ENCODE data around the gene DAZAP1.
"Not testable (repeated sequence)": the region's sequence is repeated elsewhere in the genome, so short reads cannot be mapped to it uniquely, and the experiment has no call there.

DAZAP1 gene

DNA sequence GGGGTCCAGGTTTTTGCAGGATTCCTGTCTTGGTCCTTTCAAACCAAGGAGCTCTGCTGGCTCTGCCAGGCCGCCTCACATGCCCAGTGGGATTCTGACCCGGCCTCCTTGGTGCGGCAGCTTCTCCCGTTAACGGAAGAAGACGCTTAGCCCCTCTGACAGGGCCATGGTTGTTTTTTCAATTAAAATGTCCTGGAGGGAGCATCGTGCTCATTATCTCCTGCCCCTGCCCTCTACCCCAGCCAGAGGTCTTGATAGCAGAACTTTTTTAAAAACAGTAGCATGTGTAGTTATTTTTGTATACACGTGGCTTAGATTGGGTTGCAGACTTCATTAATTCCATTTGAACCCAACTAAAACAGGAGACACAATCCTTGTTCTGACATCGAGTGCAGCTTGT is 19.4 kb downstream of the DAZAP1 start:
- DNase-seq = no peak

DNA sequence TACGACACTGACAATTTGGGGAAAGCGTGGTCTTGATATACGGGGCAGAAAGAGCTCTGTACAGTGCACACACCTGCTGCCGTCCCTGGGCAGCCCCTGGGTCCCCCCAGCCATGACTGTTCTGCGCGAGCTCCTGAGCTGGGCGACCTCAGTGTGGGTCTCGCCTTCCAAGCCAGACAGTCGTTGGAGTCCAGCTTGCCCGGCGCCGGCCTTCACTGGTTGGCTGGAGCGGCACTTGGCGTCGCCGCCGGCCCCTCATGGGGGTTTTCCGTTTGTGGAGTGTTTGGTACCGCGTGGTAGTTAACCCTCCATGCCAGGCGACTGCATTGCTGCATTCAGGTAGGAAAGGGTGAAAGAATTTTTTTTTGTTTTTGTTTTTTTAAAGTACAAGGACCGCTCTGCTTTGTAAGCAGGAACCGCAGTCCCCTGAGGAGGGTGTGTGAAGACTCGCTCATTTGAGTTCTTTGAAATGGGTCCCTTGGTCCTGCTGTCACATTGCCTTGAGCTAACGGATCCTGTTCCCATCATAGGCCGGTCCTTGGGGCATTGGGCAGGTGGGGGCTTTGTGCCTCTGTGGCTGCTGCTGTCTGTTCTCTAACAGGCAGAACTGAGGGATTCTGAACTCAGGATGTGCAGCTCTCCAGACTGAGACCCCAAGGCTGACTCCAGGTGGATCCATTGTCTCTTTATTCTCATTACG is 20.0 kb downstream of the DAZAP1 start:
- DNase-seq = no peak

DNA sequence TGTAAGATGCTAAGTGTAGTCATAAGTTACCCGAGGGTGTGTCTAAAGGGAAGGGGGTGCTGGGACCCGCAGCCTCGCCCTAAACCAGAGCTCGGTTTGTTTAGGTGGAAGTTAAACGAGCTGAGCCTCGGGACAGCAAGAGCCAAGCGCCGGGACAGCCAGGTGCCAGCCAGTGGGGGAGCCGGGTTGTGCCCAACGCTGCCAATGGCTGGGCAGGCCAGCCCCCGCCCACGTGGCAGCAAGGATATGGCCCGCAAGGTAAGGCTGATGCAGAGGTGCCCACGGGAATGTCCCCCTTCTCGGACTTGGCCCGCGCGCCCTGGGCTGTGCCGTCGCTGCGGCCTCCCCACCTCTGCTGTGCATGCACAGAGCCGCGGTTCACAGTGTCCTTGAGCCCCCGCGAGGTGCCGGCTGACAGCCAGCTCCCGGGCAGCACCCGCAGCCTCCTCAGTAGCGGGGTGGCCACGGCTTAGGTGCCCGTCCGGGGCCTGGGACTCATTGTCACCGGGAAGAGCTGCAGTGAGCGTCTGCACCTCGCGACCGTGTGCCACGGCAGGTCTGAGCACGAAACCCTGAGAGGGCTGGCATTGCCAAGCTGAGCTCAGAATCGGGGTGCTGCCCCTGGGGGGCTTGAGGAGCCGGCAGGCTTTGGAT is 21.5 kb downstream of the DAZAP1 start:
- DNase-seq = no peak

DNA sequence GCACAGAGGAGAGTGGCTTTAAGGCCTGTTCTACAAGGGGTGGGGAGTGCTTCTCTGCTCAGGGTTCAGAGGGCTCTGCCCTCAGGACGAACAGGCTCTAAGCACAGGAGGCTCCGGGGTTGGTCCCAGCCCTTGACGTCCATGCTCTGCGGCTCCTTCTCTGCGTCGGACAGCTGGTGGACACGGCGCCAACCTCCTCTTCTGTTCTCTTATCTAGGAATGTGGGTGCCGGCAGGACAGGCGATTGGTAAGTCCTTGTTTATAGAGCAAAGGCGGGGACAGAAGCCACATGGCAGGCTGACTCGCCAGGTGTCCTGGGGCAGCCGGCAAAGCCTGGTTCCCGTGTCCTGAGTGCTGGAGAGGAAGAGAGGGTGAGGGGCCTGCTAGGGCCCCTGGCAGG is 22.4 kb downstream of the DAZAP1 start:
- DNase-seq = no peak

DNA sequence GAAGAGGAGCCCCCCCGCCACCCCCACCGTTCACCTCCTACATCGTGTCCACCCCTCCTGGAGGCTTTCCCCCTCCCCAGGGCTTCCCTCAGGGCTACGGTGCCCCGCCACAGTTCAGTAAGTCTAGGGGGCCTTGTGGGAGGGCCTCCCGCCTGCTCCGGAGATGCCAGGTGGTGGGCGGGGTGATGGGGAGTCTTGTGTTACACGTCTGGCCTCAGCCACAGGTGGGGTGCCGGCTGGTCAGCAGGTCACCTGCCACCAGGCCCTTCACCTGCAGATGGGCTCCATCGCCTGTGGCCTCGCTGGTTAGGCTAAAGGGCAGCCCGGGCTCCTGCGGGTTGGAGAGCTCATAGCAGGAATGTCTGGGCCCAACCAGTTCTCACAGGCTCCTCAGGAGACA is 22.9 kb downstream of the DAZAP1 start:
- no peak for DNase-seq

DNA sequence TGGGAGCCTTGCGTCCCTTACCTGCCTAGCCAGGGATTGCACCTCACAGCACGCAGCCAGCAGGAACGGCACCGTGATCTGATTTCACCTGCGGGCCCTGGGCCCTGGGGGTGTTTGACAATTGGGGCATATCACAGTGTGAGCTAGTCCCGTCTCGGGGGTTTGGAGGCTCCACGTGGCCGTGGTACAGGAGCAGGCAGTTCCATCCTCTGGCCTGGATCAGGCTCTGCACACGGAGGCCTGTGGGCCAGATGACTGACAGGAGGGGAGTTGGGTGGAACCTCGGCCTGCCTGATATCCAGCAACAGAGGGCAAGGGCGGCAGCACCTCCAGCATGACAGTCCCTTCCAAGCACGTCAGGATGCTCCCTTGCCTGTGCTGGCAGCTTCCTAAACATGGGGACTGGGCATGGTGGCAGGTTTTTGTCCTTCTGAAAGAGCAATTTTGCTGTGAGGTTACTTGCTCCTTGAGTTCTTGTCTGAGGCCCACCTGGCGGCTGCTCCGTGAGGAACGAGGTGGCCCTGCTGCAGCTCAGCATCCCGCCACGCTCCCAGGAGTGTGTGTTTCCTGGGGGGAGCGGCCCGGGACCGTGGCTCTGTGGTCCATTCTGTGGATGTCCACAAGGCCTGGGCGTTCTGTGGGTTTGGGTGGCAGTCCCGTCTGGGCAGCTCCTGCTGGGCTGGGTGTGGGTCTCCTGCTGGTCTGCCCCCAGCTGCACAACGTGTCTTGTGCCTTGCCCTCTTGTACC is 24.5 kb downstream of the DAZAP1 start:
- DNase-seq = no peak

DNA sequence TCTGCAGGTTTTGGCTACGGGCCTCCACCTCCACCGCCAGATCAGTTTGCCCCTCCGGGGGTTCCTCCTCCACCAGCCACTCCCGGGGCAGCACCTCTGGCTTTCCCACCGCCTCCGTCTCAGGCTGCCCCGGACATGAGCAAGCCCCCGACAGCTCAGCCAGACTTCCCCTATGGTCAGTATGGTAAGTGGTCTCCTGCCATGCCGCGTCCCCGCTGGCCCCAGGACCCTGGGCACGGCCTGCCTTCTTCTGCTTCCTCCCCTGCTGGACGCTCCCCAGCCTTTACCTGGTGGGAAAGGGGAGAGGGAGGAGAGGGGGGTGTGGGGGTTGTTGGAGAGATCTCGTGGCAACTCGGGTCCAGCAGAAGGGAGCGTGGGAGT is 25.1 kb downstream of the DAZAP1 start:
- no peak for DNase-seq

DNA sequence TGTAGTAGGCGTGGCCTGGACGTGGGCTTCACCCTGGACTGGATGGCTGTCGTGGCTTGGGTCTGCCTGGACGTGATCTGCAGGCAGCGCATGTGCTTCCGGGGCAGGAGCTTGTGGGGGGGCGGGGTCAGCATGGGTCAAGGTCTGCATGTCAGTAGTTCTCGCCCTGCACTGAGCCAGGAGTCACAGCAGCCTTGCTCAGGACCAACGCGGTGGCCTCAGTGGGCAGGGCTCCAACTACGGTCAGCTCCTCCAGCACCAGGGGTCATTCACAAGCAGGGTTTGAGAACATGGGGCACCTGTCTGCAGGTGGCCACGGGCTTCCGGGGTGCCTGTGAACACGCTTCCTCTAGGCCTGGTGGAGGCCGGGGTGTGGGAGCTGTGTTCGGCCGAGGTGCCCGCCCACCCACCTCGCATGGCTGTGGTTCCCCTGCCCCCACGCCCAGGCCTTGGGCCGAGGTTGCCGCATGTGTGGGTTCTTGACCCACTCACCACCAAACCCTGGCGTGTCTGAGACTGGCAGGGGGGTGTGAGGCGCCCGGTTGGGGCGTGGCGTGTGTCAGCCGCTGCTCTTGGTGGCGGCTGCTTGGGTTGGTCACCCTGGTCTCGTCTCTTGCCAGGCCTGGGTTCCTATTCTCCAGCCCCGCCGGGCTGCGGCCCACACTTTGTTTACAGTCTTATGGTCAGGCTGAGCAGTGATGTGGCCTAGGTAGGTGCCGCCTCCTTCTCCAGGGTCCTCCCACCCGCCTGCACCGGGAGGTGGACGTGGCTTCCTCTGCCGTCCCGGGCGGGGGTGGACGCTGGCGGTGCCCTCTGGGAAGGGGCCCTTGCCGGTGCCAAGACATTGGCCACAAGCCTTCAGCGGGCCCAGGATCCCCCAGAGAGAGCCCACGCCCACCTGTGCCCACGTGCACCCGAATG is 26.0 kb downstream of the DAZAP1 start:
- no peak for DNase-seq

DNA sequence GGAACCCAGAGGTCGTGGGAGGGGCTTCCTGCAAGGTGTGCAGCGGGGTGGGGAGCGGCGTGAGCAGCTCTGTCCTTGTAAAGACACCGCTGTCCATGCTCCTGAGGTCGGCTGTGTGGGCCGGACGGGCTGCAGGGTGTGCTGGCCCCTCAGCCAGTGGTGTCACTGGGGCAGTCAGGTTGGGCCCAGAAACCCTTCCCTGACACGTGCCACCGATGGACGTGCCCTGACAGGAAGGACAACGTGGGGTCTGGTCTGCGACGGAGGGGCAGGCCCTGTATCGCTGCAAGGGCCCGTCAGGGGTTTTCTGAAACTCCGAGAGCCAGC is 26.6 kb downstream of the DAZAP1 start:
- no peak for DNase-seq

DNA sequence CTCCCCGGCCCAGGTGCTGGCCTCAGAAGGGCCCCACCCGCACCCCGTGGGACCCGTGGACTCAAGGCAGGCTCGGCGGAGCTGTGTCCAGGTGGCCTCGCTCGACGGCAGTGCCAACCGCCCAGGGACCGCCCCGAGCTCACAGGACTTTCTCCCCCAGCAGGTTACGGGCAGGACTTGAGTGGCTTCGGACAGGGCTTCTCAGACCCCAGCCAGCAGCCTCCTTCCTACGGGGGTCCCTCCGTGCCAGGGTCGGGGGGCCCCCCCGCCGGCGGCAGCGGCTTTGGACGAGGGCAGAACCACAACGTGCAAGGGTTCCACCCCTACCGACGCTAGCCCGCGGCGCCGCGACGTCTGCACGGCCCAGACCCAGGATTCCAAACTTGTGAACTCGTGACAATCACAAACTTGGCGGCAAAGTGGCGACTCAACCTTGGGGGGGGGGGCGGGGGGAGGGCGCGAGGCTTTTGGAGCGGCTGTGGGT is 27.2 kb downstream of the DAZAP1 start:
- DNase-seq = no peak

DNA sequence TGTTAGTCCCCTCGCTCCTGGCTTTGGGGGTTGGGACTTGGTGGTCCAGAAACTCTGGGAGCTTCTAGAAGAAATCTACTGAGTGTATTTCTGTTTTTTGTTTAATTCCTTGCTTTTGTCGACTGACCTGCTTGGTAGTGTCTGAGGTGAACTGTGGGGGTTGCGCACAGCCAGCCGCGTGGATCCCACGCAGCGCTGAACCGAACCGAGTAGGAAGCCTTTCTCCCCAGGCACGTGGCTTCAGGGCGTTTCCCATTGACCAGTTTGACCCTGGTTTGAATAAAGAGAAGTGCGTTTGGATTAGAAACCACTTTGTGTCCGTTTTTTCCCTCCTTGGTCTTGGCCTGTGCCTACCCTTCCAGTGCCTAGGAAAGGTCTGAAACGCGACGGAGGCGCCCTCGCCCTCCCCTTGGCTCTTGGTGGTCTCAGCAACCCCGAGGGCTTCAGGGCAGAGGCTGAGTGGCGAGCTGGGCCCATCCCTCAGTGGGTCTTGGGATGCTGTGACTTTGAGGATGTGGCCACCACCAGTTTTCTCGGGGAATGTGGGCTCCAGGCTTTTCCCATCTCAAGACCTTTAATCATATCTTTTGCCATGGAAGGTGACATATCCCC is 28.1 kb downstream of the DAZAP1 start:
- DNase-seq = no peak

DNA sequence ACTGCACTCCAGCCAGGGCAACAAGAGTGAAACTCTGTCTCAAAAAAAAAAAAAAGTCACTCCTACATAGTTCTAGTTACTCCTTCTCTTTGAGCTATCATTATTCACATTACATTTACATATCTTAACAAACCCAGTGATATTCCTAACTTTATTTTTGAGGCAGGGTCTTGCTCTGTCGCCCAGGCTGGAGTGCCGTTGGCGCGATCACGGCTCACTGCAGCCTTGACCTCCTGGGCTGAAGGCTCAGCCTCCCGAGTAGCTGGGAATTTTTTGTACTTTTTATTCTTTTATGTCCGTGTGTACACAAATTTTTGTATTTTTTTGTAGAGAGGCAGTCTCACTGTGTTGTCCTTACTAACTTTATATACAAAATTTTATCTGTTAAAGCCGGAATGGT is 30.2 kb downstream of the DAZAP1 start:
- DNase-seq = no peak

DNA sequence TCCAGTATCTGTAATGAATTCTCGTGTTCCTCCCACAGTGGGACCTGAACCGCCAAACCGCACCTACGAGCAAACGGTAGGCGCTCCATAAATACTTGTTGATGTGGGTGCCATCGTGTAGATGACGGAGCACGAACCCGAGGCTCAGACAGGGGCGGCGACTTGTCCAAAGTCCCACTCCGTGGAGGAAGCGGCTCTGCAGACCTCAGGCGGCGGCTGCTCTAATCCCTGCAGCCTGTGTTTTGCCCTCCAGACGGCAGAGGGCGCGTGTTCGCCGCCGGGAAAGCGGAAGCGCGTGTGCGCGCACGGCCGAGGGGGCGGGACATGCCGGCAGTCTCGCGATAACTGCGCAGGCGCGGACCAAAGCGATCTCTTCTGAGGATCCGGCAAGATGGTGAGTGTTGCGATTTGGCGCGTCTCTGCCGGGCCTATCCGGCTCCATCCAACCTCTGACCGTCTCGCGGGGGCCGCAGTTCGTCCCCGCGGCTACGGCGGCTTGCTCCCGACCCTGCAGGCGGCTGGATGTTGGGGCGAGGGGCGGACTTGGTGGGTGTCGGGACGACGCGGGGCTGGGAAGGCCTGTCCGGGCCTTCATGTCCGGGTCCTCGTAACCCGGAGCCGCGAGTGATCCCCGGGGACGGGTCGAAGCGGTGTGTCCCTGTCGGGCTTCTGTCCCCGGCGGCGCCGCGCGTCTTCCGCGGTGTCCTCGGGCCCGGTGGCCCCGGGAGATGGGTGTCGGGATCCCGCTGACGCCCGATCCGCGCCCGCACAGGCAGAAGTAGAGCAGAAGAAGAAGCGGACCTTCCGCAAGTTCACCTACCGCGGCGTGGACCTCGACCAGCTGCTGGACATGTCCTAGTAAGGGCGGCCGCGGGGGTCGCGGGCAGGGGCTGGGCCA is 30.9 kb downstream of the DAZAP1 start, which contains the start of gene RPS15:
Gene RPS15, plus strand, starts transcription at position 362 of the 898 bp plus-strand sequence. Its CDS starts 30 bp downstream, at position 392.
- peak; percentile 97 for DNase-seq

DNA sequence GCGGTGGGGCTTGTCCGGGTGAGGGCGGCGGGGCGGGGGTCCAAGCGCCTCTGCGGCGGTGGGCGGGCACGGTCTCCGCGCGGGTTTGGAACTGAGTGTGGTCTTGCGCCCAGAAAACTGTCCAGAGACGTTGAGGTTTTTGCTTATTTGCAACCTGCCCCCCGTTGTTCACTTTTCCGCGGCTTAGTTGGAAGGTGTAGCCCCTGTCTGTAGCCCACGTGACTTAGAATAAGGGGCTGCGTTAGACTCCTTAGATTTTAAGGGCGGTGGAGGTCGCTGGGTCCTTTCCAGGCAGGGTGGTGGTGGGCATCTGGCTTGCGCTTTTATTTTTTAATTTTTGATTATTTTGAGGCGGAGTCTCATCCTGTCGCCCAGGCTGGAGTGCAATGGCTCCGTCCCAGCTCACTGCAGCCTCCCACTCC is 31.6 kb downstream of the DAZAP1 start:
- no peak for DNase-seq

DNA sequence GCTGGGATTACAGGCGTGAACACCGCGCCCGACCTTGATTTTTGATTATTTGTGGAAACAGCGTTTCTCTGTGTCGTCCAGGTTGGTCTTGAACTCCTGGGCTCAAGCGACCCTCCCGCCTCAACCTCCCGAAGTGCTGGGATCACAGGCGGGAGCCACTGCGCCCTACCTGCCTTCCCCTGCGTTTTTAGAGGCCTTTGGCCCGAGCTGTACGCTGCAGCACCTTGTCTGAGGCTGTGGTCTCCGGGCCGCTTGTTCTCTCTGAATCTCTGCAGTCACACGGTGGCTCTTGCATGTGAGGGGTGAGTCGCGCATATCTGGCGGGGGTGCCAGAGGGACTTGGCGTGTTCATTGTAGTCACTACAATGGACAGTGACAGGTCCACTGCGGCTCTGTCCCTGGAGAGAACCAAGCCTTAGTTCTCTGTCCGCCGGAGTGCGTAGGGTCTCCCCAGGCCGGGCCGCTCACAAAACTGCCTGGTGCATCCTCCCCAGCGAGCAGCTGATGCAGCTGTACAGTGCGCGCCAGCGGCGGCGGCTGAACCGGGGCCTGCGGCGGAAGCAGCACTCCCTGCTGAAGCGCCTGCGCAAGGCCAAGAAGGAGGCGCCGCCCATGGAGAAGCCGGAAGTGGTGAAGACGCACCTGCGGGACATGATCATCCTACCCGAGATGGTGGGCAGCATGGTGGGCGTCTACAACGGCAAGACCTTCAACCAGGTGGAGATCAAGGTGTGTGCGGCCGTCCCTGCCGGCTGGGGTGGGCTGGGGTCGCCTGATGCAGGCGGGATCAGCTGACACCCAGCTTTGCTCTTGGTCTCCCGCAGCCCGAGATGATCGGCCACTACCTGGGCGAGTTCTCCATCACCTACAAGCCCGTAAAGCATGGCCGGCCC is 32.4 kb downstream of the DAZAP1 start:
- not testable (repeated sequence) for DNase-seq

DNA sequence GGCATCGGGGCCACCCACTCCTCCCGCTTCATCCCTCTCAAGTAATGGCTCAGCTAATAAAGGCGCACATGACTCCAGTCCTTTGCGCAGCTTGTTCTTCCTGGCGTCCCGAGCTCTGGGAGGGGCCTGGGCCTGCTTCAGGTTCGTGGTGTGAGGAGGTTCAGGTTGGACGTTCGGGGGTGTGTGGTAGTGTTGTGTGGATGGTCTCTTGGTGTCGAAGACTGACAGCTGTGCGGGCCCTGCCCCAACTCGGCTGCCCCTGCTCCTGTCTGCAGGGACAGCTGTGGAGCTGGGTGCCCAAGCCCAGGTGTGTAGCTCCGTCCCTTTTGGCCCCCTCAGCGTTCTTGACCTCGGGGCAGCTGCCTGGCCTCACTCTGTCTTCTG is 33.0 kb downstream of the DAZAP1 start:
- no peak for DNase-seq

DNA sequence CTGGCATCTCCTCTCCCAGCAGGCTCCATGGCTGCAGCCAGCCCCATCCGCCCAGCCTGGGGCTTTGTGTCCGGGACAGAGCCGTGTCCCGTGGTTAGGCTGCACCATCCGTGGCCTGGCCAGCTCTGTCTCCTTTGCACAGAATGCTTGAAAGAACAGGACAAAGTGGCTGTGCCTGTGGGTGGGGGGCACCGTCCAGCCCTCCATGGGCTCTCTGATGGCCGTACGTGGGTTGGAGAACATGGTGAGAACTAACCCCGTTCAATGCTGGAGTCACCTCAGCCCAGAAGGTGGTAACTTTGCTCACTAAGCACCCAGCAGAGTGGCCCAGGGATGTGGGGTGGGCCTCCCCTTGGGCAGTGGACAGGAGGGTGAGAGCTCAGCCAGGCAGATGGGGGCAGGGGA is 33.6 kb downstream of the DAZAP1 start:
- DNase-seq = no peak

DNA sequence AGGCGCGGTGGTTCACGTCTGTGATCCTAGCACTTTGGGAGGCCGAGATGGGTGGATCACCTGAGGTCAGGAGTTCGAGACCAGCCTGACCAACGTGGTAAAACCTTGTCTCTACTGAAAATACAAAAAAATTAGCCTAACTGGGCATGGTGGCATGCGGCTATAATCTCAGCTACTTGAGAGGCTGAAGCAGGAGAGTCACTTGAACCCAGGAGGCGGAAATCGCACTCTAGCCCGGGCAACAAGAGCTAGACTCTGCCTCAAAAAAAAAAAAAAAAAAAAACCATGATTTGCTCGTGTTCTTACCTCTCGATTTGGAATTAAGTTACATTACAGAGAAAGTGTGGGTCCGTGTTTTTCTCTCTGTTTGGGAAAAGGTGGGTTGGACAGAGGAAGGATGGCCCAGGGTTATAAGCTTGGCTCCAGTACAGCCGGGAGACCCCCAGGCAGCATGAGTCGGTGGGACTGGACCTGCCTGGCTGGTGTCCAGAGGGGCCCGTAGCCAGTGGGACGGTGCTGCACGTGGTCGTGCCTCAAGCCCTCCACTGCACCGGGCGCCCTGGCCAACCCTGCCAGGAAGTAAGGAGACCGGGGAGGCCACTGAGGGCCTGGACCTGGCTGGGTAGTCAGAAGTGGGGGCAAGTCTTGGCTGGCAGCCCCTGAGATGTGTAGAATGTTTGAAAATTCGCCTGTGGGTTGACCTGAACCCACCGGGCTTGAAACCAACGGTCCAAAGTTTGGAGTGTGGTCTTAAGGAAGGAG is 34.5 kb downstream of the DAZAP1 start:
- no peak for DNase-seq

DNA sequence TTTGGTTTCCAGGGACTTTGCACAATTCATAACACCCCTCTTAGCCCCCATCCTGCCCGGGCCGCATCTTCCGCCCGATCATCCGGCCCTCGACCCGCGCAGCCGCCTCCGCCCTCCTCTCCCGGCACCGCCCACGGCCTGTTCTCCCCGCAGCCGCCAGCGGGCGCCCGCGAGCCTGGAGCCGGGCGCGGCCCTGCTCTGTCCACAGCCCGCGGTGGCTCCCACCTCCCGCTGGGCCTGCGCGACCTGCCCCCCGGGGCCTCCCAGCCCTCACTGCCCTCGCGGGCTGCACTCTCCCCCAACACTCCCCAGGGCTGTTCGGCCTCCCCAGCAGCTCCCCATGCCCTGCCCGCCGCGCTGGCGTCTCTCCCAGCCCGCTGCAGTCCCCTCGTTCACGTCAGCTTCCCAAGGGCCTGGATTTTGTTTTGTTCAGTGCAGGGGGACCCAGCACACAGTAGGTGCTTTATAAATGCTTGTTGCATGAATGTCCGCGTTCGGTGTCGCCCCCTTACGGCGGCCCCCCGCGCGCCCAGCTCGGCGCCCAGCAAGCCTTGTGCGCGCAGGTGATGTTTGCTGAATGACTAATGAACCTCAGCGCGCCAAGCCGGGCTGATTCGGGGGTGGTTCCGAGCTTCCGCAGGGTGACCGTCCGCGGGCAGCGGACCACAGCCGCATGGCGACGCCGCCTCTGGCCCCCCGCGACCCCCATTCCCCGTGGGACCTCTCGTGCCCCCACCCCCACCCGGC is 38.0 kb downstream of the DAZAP1 start:
- DNase-seq = peak; percentile 86

Data from activated CD4-positive, CD25-positive, alpha-beta regulatory T cell treated with anti-CD3 and anti-CD28 coated beads, Interleukin-2, amount 50 U/mL, for 72 hours (primary cell).